NT2/D1 (cell line): ENCODE results near the gene BAZ2B.

ENCODE experiments used
- DNase-seq: peaks from one replicate; pipeline ENCODE4 v3.0.0-alpha.2; 2011; ENCODE audit warnings: low read depth, low spot score
- H3K27me3 ChIP-seq: 2 replicates; pipeline ENCODE4 v1.6.0; 2011; ENCODE audit warnings: mild to moderate bottlenecking; ENCODE audit not compliant: insufficient read length, insufficient read depth
- H3K36me3 ChIP-seq: 2 replicates; pipeline ENCODE4 v1.6.1; 2011; ENCODE audit warnings: mild to moderate bottlenecking, low read length, mixed read lengths; ENCODE audit not compliant: insufficient read depth, insufficient read length
- H3K4me1 ChIP-seq: 2 replicates; pipeline ENCODE4 v1.5.1; 2011; ENCODE audit not compliant: insufficient read depth, insufficient read length
- H3K4me3 ChIP-seq: 2 replicates; pipeline ENCODE4 v1.5.1; 2011; ENCODE audit warnings: low read depth; ENCODE audit not compliant: insufficient read length
- H3K9ac ChIP-seq: 2 replicates; pipeline ENCODE4 v1.6.0; 2011; ENCODE audit warnings: low read depth; ENCODE audit not compliant: insufficient read length
- H3K9me3 ChIP-seq: 2 replicates; pipeline ENCODE4 v1.5.1; 2011; ENCODE audit warnings: mild to moderate bottlenecking, low read length; ENCODE audit not compliant: insufficient read depth
- SUZ12 ChIP-seq: IDR thresholded peaks from 2 replicates; pipeline ENCODE4 v1.6.1; 2011; ENCODE audit not compliant: insufficient read length, insufficient read depth; ENCODE audit errors: extremely low read depth
- YY1 ChIP-seq: IDR thresholded peaks from 2 replicates; pipeline ENCODE4 v1.6.1; 2011; ENCODE audit not compliant: insufficient read length, insufficient read depth
- ZNF274 ChIP-seq: IDR thresholded peaks from 2 replicates; pipeline ENCODE4 v1.6.1; 2011; ENCODE audit warnings: mild to moderate bottlenecking, low read depth, low read length

BAZ2B gene

DNA sequence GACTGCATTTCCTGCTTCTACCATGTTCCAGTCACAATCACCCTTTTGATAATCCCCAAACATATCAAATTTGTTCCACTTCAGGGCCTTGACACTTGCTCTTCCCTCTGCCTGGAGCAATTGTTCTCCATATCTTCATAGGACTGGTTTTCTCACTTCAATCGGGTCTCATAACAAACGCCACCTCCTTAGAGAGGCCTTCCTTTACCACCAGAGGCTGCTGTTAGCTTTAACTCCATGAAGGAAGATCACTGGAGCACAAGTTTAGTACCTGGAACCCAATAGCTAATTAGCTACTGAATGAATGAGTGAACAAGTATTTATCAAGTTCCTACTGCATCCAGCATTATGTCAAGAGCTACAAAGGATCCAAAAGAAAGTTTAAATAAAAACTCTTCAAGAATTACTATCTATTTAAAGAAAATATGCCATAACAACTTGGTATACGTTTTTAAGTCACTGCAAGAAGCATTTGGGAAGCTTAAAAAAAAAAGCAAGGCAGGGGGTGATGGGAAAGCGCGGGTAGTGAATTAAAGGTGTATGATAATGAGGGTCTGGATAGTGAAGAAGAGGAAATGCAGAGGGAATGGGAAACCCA is 58.8 kb downstream of the BAZ2B start:
- no peak for DNase-seq
- H3K36me3 ChIP-seq = no peaks in the 10 kb centered on the region
- H3K9ac ChIP-seq = no peak overlapping the region
- H3K9me3 ChIP-seq = no peaks in the 10 kb centered on the region
- no peak overlapping the region for H3K4me3 ChIP-seq
- no peaks in the 10 kb centered on the region for H3K27me3 ChIP-seq
- TF ChIP-seq SUZ12 = no peak
- TF ChIP-seq YY1 = no peak
- no peak for TF ChIP-seq ZNF274
- no peaks in the 10 kb centered on the region for H3K4me1 ChIP-seq

DNA sequence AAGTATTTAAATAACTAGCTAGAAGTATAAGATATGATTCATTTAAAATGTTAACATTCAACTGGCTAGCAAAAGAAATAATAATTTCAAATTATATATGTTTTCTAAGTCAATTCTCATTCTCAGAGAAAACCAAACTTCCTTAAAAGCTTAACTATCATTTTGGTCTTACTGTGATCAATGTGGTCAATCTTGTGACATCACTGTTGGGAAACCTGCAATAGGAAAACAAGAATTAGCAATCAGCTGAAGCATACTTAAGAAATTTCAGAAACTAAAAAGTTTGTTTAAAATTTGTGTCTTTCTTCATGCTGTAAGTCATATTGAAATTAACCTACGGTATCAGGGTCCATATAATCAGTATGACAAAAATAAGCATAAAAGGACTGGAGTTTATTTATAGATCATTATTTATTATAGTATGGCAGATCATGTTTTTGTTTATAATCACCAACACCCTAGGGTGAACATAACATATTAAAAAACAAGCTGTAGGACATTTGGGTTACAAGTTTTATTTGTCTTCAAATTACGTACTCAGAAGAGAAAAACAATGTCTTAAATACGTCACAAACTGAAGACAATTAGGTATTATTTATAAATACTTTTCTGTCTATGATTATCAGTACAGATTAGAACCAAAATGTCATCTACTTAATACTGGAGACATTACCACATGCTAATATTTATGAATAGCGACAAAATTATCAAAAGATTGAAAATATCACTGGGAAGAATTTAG is 60.5 kb downstream of the BAZ2B start:
- Histone ChIP-seq H3K9me3 (no peaks in the 10 kb centered on the region), H3K9ac (no peak overlapping the region), H3K4me1 (no peaks in the 10 kb centered on the region), H3K4me3 (no peak overlapping the region), H3K27me3 (no peaks in the 10 kb centered on the region), H3K36me3 (no peaks in the 10 kb centered on the region)
- DNase-seq = no peak
- TF ChIP-seq YY1 = no peak
- no peak for TF ChIP-seq ZNF274
- TF ChIP-seq SUZ12 = no peak

- Histone ChIP-seq H3K9ac (no peak overlapping the region), H3K36me3 (no peaks in the 10 kb centered on the region), H3K9me3 (no peaks in the 10 kb centered on the region), H3K4me1 (no peaks in the 10 kb centered on the region), H3K4me3 (no peak overlapping the region), H3K27me3 (no peaks in the 10 kb centered on the region)
- DNase-seq = no peak
- no peak for TF ChIP-seq SUZ12
- no peak for TF ChIP-seq ZNF274
- TF ChIP-seq YY1 = no peak
Observed at GRCh38 chr2:159553727-159554126, 62.6 kb downstream of the BAZ2B start.

- Histone ChIP-seq H3K9ac (no peak overlapping the region), H3K36me3 (no peaks in the 10 kb centered on the region), H3K27me3 (no peaks in the 10 kb centered on the region), H3K4me3 (no peak overlapping the region), H3K9me3 (no peaks in the 10 kb centered on the region), H3K4me1 (no peaks in the 10 kb centered on the region)
- TF ChIP-seq YY1 (no peak), ZNF274 (no peak), SUZ12 (no peak)
- DNase-seq = no peak
Observed at GRCh38 chr2:159551806-159552205, 64.5 kb downstream of the BAZ2B start.

DNA sequence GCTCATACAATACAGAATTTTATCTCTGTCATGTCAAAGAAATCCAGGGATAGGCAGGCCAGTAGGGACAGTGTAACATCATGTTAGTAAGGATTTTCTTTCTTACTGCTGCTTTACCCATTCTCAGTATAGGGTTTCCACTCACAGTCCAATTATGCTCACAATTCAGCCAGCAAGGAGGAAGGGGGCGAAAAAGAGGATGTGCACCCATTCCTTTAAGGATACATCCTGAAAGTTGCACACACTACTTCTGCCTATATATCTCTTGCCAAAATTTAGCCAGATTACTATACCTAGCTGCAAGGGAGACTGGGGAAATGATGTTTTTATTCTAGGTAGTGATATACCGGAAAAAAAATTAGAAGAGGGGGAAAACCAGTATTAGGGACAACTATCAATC is 66.1 kb downstream of the BAZ2B start:
- Histone ChIP-seq H3K27me3 (no peaks in the 10 kb centered on the region), H3K4me3 (no peak overlapping the region), H3K4me1 (no peaks in the 10 kb centered on the region), H3K9me3 (no peaks in the 10 kb centered on the region), H3K9ac (no peak overlapping the region), H3K36me3 (no peaks in the 10 kb centered on the region)
- DNase-seq = no peak
- no peak for TF ChIP-seq YY1
- TF ChIP-seq ZNF274 = no peak
- TF ChIP-seq SUZ12 = no peak

DNA sequence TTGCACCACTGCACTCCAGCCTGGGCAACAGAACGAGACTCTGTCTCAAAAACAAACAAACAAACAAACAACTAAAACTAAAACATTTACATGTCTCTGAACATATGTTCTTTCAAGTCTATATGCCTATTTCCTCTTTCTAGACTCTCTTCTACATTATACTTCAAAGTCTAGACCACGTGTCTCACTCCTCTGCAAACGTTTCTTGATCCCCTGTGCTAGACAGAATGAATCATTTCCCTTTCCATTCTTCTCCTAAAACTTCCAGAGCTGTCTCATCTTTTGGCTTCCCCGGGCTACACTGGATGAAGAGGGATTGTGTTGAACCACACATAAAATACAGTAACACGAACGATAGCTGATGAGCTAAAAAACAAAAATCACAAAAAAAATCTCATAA is 67.1 kb downstream of the BAZ2B start:
- no peaks in the 10 kb centered on the region for H3K4me1 ChIP-seq
- no peak for DNase-seq
- H3K4me3 ChIP-seq = no peak overlapping the region
- H3K36me3 ChIP-seq = no peaks in the 10 kb centered on the region
- no peak overlapping the region for H3K9ac ChIP-seq
- H3K27me3 ChIP-seq = no peaks in the 10 kb centered on the region
- no peaks in the 10 kb centered on the region for H3K9me3 ChIP-seq
- TF ChIP-seq SUZ12 (no peak), ZNF274 (no peak), YY1 (no peak)

GRCh38 chr2:159546716-159547430 is 69.5 kb downstream of the BAZ2B start:
- H3K36me3 ChIP-seq = peaks cover 3% of the 10 kb centered on the region
- no peak overlapping the region for H3K4me3 ChIP-seq
- no peaks in the 10 kb centered on the region for H3K4me1 ChIP-seq
- TF ChIP-seq SUZ12 = no peak
- TF ChIP-seq YY1 = no peak
- no peak for TF ChIP-seq ZNF274
- H3K9ac ChIP-seq = no peak overlapping the region
- H3K9me3 ChIP-seq = no peaks in the 10 kb centered on the region
- no peak for DNase-seq
- no peaks in the 10 kb centered on the region for H3K27me3 ChIP-seq
